Measurements from ENCODE around the gene MBD3L4.

The MBD3L4 gene

DNA sequence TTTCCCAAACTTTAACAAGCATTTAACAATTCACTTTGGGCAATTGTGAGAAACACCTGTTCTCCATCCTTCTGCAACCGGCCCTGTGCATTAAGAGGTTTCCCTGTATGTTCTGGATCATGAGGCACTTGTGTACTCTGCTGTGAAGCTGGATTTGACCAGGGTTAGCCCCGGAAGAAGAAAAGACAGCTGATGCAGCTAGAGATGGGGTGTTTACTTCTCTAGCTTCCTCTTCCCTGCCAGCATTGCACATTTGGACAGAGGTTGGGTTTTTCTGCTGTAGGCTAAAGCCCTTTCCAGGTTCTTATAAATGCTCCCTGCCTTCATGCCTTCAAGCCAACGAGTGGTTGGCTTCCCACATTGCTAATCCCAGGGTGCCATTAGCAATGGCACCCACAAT, 39.6 kb downstream of the MBD3L4 start:
- Histone ChIP-seq H3K9ac (ENCODE audit: low read depth, low read length) (no peak overlapping the region), H3K36me3 (ENCODE audit: insufficient read depth, low read length) (no peaks in the 10 kb centered on the region), H3K4me3 (ENCODE audit: low read length) (no peak overlapping the region), H3K4me1 (ENCODE audit: insufficient read depth, low read length) (no peaks in the 10 kb centered on the region), H3K27ac (ENCODE audit: low read depth, low read length) (no peak overlapping the region), H3K27me3 (ENCODE audit: insufficient read depth, low read length) (no peaks in the 10 kb centered on the region), H3K9me3 (ENCODE audit: insufficient read depth, low read depth, low read length) (peaks cover 81% of the 10 kb centered on the region)
- 65% methylated on average over 3 of the region's 3 CpGs for WGBS

DNA sequence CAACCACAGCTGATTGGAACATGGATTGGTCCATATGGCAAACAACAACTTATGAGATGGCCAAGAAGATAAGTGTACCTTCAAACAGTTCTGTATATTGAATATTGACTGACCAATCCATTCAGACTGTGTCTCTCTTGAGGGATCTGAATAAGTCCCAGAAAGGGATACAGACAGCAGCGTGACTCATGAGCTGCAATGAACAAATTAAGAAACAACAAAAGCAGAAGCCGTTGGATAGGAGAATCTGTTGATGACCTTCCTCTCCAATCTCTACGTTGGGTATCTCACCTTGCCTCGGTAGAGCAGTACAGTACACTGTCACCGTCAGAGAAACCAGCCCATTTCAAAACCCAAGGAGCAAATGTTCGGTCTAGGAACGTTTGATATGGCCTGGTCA, 40.0 kb downstream of the MBD3L4 start:
- Histone ChIP-seq H3K27ac (ENCODE audit: low read depth, low read length) (no peak overlapping the region), H3K36me3 (ENCODE audit: insufficient read depth, low read length) (no peaks in the 10 kb centered on the region), H3K9ac (ENCODE audit: low read depth, low read length) (no peak overlapping the region), H3K4me3 (ENCODE audit: low read length) (no peak overlapping the region), H3K27me3 (ENCODE audit: insufficient read depth, low read length) (no peaks in the 10 kb centered on the region), H3K4me1 (ENCODE audit: insufficient read depth, low read length) (no peaks in the 10 kb centered on the region), H3K9me3 (ENCODE audit: insufficient read depth, low read depth, low read length) (peaks cover 81% of the 10 kb centered on the region)
- 68% methylated on average over 7 of the region's 7 CpGs for WGBS

DNA sequence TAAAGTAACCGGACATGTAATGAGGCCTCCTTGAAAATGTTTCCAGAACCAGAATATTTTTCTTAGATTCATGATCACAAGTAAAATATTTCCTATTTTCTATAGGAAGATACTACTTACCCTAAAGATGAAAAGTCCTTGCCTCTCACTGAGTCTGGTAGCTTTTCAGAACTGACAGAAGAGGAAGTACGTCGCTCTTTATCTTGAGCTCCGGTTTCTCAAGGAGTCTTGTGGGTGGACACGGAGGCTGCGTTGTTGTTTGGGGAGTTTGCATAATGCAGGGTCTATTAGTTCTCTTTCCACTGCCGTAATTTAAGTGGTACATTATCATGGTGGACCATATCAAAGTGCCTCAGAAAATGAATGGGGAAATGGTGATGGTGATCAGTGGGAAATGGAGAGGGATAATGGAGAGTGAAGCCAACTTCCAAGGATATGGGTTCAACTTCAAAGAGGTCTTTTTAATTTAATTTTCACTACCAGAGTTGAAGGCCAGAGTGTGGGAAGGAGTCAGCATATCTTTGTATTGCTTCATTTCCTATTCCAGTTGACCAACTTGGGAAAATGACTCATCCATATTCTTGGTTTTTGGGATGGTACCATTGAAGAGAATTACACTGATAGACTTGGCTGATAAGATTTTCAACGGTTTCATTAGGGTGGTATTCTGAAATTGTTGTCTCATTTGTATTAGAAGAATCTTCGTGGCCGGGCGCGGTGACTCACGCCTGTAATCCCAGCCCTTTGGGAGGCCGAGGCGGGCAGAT, 42.1 kb downstream of the MBD3L4 start:
- peaks cover 81% of the 10 kb centered on the region for H3K9me3 ChIP-seq (ENCODE audit: insufficient read depth, low read depth, low read length)
- no peak overlapping the region for H3K4me3 ChIP-seq (ENCODE audit: low read length)
- no peaks in the 10 kb centered on the region for H3K27me3 ChIP-seq (ENCODE audit: insufficient read depth, low read length)
- H3K4me1 ChIP-seq (ENCODE audit: insufficient read depth, low read length), result no peaks in the 10 kb centered on the region
- no peaks in the 10 kb centered on the region for H3K36me3 ChIP-seq (ENCODE audit: insufficient read depth, low read length)
- 85% methylated on average over 15 of the region's 15 CpGs for WGBS
- H3K9ac ChIP-seq (ENCODE audit: low read depth, low read length), result no peak overlapping the region
- H3K27ac ChIP-seq (ENCODE audit: low read depth, low read length), result no peak overlapping the region

GRCh38 chr19:6996810-6997209, 43.2 kb downstream of the MBD3L4 start:
- H3K4me1 ChIP-seq (ENCODE audit: insufficient read depth, low read length), result no peaks in the 10 kb centered on the region
- no peaks in the 10 kb centered on the region for H3K36me3 ChIP-seq (ENCODE audit: insufficient read depth, low read length)
- no peaks in the 10 kb centered on the region for H3K27me3 ChIP-seq (ENCODE audit: insufficient read depth, low read length)
- peaks cover 80% of the 10 kb centered on the region for H3K9me3 ChIP-seq (ENCODE audit: insufficient read depth, low read depth, low read length)
- H3K4me3 ChIP-seq (ENCODE audit: low read length), result no peak overlapping the region
- H3K27ac ChIP-seq (ENCODE audit: low read depth, low read length), result no peak overlapping the region
- no peak overlapping the region for H3K9ac ChIP-seq (ENCODE audit: low read depth, low read length)
- WGBS, result 88% methylated on average over 3 of the region's 4 CpGs

GRCh38 chr19:6995054-6995453, 44.9 kb downstream of the MBD3L4 start:
- Histone ChIP-seq H3K9me3 (ENCODE audit: insufficient read depth, low read depth, low read length) (peaks cover 77% of the 10 kb centered on the region), H3K27me3 (ENCODE audit: insufficient read depth, low read length) (no peaks in the 10 kb centered on the region), H3K36me3 (ENCODE audit: insufficient read depth, low read length) (no peaks in the 10 kb centered on the region), H3K9ac (ENCODE audit: low read depth, low read length) (no peak overlapping the region), H3K4me1 (ENCODE audit: insufficient read depth, low read length) (no peaks in the 10 kb centered on the region), H3K4me3 (ENCODE audit: low read length) (no peak overlapping the region), H3K27ac (ENCODE audit: low read depth, low read length) (no peak overlapping the region)
- WGBS, result 42% methylated on average over 1 of the region's 1 CpG

DNA sequence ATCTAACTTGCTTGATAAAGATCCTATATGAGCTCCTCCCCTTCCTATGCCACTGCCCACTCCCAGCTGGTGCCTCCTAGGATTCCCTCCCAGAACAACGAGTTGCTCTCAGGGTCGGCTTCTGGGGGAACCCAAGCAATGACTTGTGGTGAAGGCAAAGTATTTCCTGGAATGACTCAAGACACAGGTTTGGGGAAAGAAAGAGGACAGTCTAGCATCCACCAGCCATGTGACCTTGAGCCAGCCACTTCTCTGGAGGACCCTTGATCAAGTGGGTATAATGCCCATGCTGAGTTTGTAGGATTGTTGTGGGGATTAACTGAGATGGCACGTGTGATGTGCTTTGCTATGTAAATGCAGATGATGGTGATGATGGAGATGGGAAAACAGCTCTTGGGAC, 51.7 kb downstream of the MBD3L4 start:
- Histone ChIP-seq H3K9ac (ENCODE audit: low read depth, low read length) (no peak overlapping the region), H3K27ac (ENCODE audit: low read depth, low read length) (no peak overlapping the region), H3K9me3 (ENCODE audit: insufficient read depth, low read depth, low read length) (peaks cover 81% of the 10 kb centered on the region), H3K4me1 (ENCODE audit: insufficient read depth, low read length) (no peaks in the 10 kb centered on the region), H3K4me3 (ENCODE audit: low read length) (no peak overlapping the region), H3K27me3 (ENCODE audit: insufficient read depth, low read length) (no peaks in the 10 kb centered on the region), H3K36me3 (ENCODE audit: insufficient read depth, low read length) (no peaks in the 10 kb centered on the region)
- WGBS, result 66% methylated on average over 3 of the region's 3 CpGs

DNA sequence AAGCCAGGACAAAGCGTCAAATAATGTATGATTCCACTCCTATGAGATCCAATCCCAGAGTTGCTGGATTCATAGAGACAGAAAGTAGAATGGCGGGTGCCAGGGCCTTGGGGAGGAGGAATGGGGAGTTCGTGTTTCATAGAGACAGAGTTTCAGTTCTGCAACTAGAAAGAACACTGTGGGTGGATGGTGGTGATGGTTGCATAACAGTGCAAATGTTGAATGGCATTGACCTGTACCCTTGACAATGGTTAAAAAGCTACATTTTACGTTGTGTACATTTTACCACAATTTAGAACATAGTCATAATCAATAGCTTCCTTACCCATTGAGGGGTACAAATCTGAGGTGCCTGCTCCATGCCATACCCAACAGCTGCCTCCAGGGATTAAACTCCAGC, 52.1 kb downstream of the MBD3L4 start:
- 35% methylated on average over 4 of the region's 4 CpGs for WGBS
- H3K9ac ChIP-seq (ENCODE audit: low read depth, low read length), result no peak overlapping the region
- no peaks in the 10 kb centered on the region for H3K27me3 ChIP-seq (ENCODE audit: insufficient read depth, low read length)
- no peak overlapping the region for H3K4me3 ChIP-seq (ENCODE audit: low read length)
- no peaks in the 10 kb centered on the region for H3K4me1 ChIP-seq (ENCODE audit: insufficient read depth, low read length)
- H3K36me3 ChIP-seq (ENCODE audit: insufficient read depth, low read length), result no peaks in the 10 kb centered on the region
- H3K9me3 ChIP-seq (ENCODE audit: insufficient read depth, low read depth, low read length), result peaks cover 84% of the 10 kb centered on the region
- no peak overlapping the region for H3K27ac ChIP-seq (ENCODE audit: low read depth, low read length)

Data from HUES64 (cell line).